RWPE2 (cell line): ENCODE data around the gene SPRING1.
A peak's percentile ranks its signal among the peaks of the same experiment; 100 is the strongest.

Source experiments
- ATAC-seq: fragments of 200-7000 bp; cut with Tn5 transposase; 3 replicates; pipeline ENCODE4 v1.9.1; 2021; ENCODE audit warnings: low read depth
- DNase-seq: peaks from one replicate; pipeline ENCODE4 v3.0.0-alpha.2; 2020; ENCODE audit warnings: low spot score
- H3K27ac ChIP-seq: fragments of 450-650 bp; 2 replicates; pipeline ENCODE4 v1.5.1; 2017; ENCODE audit warnings: mild to moderate bottlenecking; ENCODE audit not compliant: poor library complexity, severe bottlenecking
- H3K27me3 ChIP-seq: fragments of 250-450 bp; sonication (Bioruptor Pico); 2 replicates; pipeline ENCODE4 v1.5.1; 2021; ENCODE audit warnings: mild to moderate bottlenecking, moderate library complexity; ENCODE audit not compliant: insufficient read depth, poor library complexity, severe bottlenecking
- H3K36me3 ChIP-seq: fragments of 250-450 bp; sonication (Bioruptor Pico); 2 replicates; pipeline ENCODE4 v1.5.1; 2020; ENCODE audit warnings: low read depth, mild to moderate bottlenecking, moderate library complexity
- H3K4me1 ChIP-seq: fragments of 250-450 bp; sonication (Bioruptor Pico); 2 replicates; pipeline ENCODE4 v1.5.1; 2021; ENCODE audit warnings: mild to moderate bottlenecking, moderate library complexity; ENCODE audit not compliant: insufficient read depth, poor library complexity, severe bottlenecking
- H3K4me3 ChIP-seq: fragments of 250-450 bp; sonication (Bioruptor Pico); 2 replicates; pipeline ENCODE4 v1.5.1; 2021; ENCODE audit warnings: mild to moderate bottlenecking, moderate library complexity; ENCODE audit not compliant: severe bottlenecking
- H3K9me3 ChIP-seq: fragments of 250-450 bp; sonication (Bioruptor Pico); 2 replicates; pipeline ENCODE4 v1.5.1; 2021; ENCODE audit warnings: mild to moderate bottlenecking, moderate library complexity; ENCODE audit not compliant: severe bottlenecking
- CTCF ChIP-seq: fragments of 450-650 bp; IDR thresholded peaks from one replicate; pipeline ENCODE4 v1.5.1; 2017; ENCODE audit warnings: mild to moderate bottlenecking, moderate library complexity; ENCODE audit not compliant: poor library complexity, severe bottlenecking

The SPRING1 gene

GRCh38 chr12:116779597-116779996 lies 41.7 kb upstream of the SPRING1 start:
- Histone ChIP-seq H3K36me3 (no peaks in the 10 kb centered on the region), H3K9me3 (no peaks in the 10 kb centered on the region), H3K27ac (no peak overlapping the region), H3K4me1 (no peaks in the 10 kb centered on the region), H3K4me3 (no peak overlapping the region), H3K27me3 (no peaks in the 10 kb centered on the region)
- ATAC-seq = no peak
- no peak for DNase-seq
- TF ChIP-seq CTCF = no peak

GRCh38 chr12:116777245-116777644 lies 39.4 kb upstream of the SPRING1 start:
- Histone ChIP-seq H3K4me1 (no peaks in the 10 kb centered on the region), H3K4me3 (no peak overlapping the region), H3K9me3 (no peaks in the 10 kb centered on the region), H3K27me3 (no peaks in the 10 kb centered on the region), H3K27ac (no peak overlapping the region), H3K36me3 (no peaks in the 10 kb centered on the region)
- TF ChIP-seq CTCF = no peak
- no peak for ATAC-seq
- DNase-seq = no peak

GRCh38 chr12:116774020-116774419 lies 36.2 kb upstream of the SPRING1 start:
- TF ChIP-seq CTCF = no peak
- Histone ChIP-seq H3K4me3 (no peak overlapping the region), H3K36me3 (no peaks in the 10 kb centered on the region), H3K27me3 (no peaks in the 10 kb centered on the region), H3K27ac (no peak overlapping the region), H3K4me1 (no peaks in the 10 kb centered on the region), H3K9me3 (no peaks in the 10 kb centered on the region)
- ATAC-seq = no peak
- no peak for DNase-seq

- Histone ChIP-seq H3K36me3 (no peaks in the 10 kb centered on the region), H3K27ac (no peak overlapping the region), H3K27me3 (no peaks in the 10 kb centered on the region), H3K4me1 (no peaks in the 10 kb centered on the region), H3K4me3 (no peak overlapping the region), H3K9me3 (no peaks in the 10 kb centered on the region)
- peak; percentile 54; the same call in 1 of the 3 replicates for ATAC-seq
- no peak for DNase-seq
- no peak for TF ChIP-seq CTCF
Measured at GRCh38 chr12:116773276-116773731, 35.4 kb upstream of the SPRING1 start.

GRCh38 chr12:116771651-116772050 lies 33.8 kb upstream of the SPRING1 start:
- Histone ChIP-seq H3K27me3 (no peaks in the 10 kb centered on the region), H3K27ac (no peak overlapping the region), H3K4me3 (no peak overlapping the region), H3K36me3 (no peaks in the 10 kb centered on the region), H3K4me1 (no peaks in the 10 kb centered on the region), H3K9me3 (no peaks in the 10 kb centered on the region)
- DNase-seq (no peak), ATAC-seq (no peak; the same call in 2 of the 3 replicates)
- TF ChIP-seq CTCF = no peak
